Activated CD8-positive, alpha-beta T cell treated with anti-CD3 and anti-CD28 coated beads for 36 hours (primary cell): ENCODE data around the gene ZHX3. TPM values are rescaled to one million over a fixed set of nuclear protein-coding genes. Genes with fewer than 3 reads are reported as not detected.
"Not testable (repeated sequence)": the region's sequence is repeated elsewhere in the genome, so short reads cannot be mapped to it uniquely, and the experiment has no call there.

Source experiments
- ATAC-seq: fragments of 200-7000 bp; cut with Tn5 transposase; one replicate; pipeline ENCODE4 v1.10.0; 2021; ENCODE audit warnings: mild to moderate bottlenecking, moderate library complexity
- CTCF ChIA-PET: fragments of 350-600 bp; sonication (Branson Sonifier 250); formaldehyde crosslinking; loops from one replicate; lab custom pipeline; 2021; ENCODE audit warnings: antibody characterized with exemption; lab: Charles Lee
- POLR2A ChIA-PET: fragments of 350-600 bp; sonication (Branson Sonifier 250); formaldehyde crosslinking; loops from one replicate; lab custom pipeline; 2021; ENCODE audit warnings: antibody characterized with exemption; lab: Charles Lee
- DNase-seq: peaks from one replicate; pipeline ENCODE4 v3.0.0-alpha.2; 2020
- H3K27ac Mint-ChIP-seq: one replicate; pipeline ENCODE4 v1.8.0; 2021; ENCODE audit warnings: mild to moderate bottlenecking, mixed read lengths
- H3K27me3 Mint-ChIP-seq: one replicate; pipeline ENCODE4 v1.8.0; 2021; ENCODE audit warnings: mixed read lengths
- H3K36me3 Mint-ChIP-seq: one replicate; pipeline ENCODE4 v1.8.0; 2021; ENCODE audit warnings: low read depth, mixed read lengths
- H3K4me1 Mint-ChIP-seq: one replicate; pipeline ENCODE4 v1.8.0; 2021; ENCODE audit warnings: low read depth, mixed read lengths
- H3K4me3 Mint-ChIP-seq: one replicate; pipeline ENCODE4 v1.8.0; 2021; ENCODE audit warnings: mild to moderate bottlenecking, moderate library complexity, mixed read lengths
- H3K9me3 Mint-ChIP-seq: one replicate; pipeline ENCODE4 v1.8.0; 2021; ENCODE audit warnings: mixed read lengths
- CTCF ChIP-seq: fragments of 200-600 bp; IDR thresholded peaks from one replicate; pipeline ENCODE4 v1.8.0; 2022; ENCODE audit warnings: antibody characterized with exemption, mild to moderate bottlenecking
- intact Hi-C: fragments of 100-400 bp; cut with micrococcal nuclease; formaldehyde crosslinking; loops from one replicate; pipeline ENCODE4 v1.10.0; 2022
- total RNA-seq, 2 experiments: library from RNA; stranded (reverse); gene quantifications; one replicate each; pipeline ENCODE4 v1.2.3, GENCODE V29; 2021

The ZHX3 gene
- total RNA-seq, 2 experiments from 2014 or later, result 14.1 to 14.2 TPM

DNA sequence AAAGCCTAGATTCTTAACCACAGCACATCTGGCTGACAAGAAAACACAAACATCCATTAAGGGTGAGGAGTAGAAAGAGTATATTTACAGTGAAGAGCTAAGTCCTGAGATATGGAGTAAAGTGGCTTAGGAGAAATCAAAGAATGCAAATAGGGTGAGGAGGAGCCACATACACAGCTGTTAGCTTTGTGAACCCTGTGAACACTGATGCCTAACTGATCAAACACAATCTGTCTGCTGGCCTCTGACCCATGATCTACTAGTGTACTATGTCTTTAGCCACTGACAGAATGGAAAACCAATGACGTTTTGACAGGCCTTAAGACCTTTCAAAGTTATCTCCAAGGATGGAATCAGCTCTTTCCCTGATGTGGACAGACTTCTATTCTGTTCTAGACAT is 75.2 kb downstream of the ZHX3 start:
- no peaks in the 10 kb centered on the region for H3K27me3 Mint-ChIP-seq
- H3K36me3 Mint-ChIP-seq, result no peaks in the 10 kb centered on the region
- TF ChIP-seq CTCF, result no peak
- POLR2A ChIA-PET, result interaction anchor here (0.7 kb wide), 1 partner anchor 8 kb away, joined by 3 read pairs; no protein-coding TSS in a partner anchor
- intact Hi-C loops, result no loop called here
- no peaks in the 10 kb centered on the region for H3K9me3 Mint-ChIP-seq
- no peak overlapping the region for H3K4me3 Mint-ChIP-seq
- H3K4me1 Mint-ChIP-seq, result peaks cover 18% of the 10 kb centered on the region
- no peak for DNase-seq
- CTCF ChIA-PET, result interaction anchor here (0.9 to 2.6 kb wide), 7 partner anchors 10 to 252 kb away, joined by 3 to 13 read pairs (median 5); partner anchors contain the start of gene LPIN3
- peak overlapping the region; percentile 53 for H3K27ac Mint-ChIP-seq
- peak; percentile 17 for ATAC-seq

DNA sequence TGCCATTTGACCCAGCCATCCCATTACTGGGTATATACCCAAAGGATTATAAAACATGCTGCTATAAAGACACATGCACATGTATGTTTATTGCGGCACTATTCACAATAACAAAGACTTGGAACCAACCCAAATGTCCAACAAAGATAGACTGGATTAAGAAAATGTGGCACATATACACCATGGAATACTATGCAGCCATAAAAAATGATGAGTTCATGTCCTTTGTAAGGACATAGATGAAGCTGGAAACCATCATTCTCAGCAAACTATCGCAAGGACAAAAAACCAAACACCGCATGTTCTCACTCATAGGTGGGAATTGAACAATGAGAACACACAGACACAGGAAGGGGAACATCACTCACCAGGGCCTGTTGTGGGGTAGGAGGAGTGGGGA is 80.3 kb downstream of the ZHX3 start:
- H3K9me3 Mint-ChIP-seq, DNase-seq, H3K4me3 Mint-ChIP-seq, H3K27ac Mint-ChIP-seq, POLR2A ChIA-PET, ATAC-seq, H3K27me3 Mint-ChIP-seq, H3K36me3 Mint-ChIP-seq: not testable (repeated sequence)
- intact Hi-C loops, result loop anchor here (10.0 kb wide), 1 partner anchor 98 kb away; no protein-coding TSS in a partner anchor
- H3K4me1 Mint-ChIP-seq, result peaks cover 23% of the 10 kb centered on the region
- CTCF ChIA-PET, result interaction anchor here (1.1 to 1.2 kb wide), 2 partner anchors 11 to 17 kb away, joined by 3 read pairs; no protein-coding TSS in a partner anchor

DNA sequence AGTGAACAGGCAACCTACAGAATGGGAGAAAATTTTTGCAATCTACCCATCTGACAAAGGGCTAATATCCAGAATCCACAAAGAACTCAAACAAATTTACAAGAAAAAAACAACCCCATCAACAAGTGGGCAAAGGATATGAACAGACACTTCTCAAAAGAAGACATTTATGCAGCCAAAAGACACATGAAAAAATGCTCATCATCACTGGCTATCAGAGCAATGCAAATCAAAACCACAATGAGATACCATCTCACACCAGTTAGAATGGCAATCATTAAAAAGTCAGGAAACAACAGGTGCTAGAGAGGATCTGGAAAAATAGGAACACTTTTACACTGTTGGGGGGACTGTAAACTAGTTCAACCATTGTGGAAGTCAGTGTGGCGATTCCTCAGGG is 80.7 kb downstream of the ZHX3 start:
- H3K36me3 Mint-ChIP-seq, H3K27ac Mint-ChIP-seq, DNase-seq, H3K4me3 Mint-ChIP-seq, ATAC-seq, H3K9me3 Mint-ChIP-seq, H3K27me3 Mint-ChIP-seq, CTCF ChIA-PET, POLR2A ChIA-PET: not testable (repeated sequence)
- intact Hi-C loops, result loop anchor here (10.0 kb wide), 1 partner anchor 98 kb away; no protein-coding TSS in a partner anchor
- H3K4me1 Mint-ChIP-seq, result peaks cover 25% of the 10 kb centered on the region

DNA sequence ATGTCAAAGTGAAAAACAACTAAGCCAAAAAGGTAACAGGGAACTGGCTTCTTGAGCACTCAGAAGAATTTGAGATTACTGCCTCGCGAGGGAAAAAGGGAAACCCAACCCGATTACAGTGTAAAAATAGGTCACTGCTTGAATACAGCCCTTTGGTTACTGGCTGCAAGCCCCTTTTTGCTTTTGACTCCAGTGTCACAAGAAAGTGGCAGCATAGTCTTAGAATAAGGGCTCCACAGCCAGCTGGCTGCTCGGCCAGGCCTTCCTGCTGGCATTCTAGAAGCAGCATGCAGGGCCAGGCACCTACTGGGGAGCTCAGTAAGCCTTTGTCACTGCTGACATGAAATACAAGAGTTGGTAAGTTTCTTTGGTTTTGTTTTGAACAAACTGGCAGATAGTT is 83.0 kb downstream of the ZHX3 start:
- Mint-ChIP-seq H3K9me3 (no peaks in the 10 kb centered on the region), H3K27me3 (no peaks in the 10 kb centered on the region), H3K4me1 (peaks cover 32% of the 10 kb centered on the region), H3K36me3 (no peaks in the 10 kb centered on the region), H3K27ac (no peak overlapping the region), H3K4me3 (no peak overlapping the region)
- CTCF ChIA-PET, result interaction anchor here (0.7 to 5.1 kb wide), 4 partner anchors 77 to 105 kb away, joined by 3 to 72 read pairs (median 6); no protein-coding TSS in a partner anchor
- POLR2A ChIA-PET, result interaction anchor here (0.5 to 0.8 kb wide), 2 partner anchors 8 to 39 kb away, joined by 3 read pairs; no protein-coding TSS in a partner anchor
- ATAC-seq (no peak), DNase-seq (no peak)
- no peak for TF ChIP-seq CTCF
- intact Hi-C loops, result loop anchor here (5.0 to 10.0 kb wide), 2 partner anchors 100 to 267 kb away; no protein-coding TSS in a partner anchor

DNA sequence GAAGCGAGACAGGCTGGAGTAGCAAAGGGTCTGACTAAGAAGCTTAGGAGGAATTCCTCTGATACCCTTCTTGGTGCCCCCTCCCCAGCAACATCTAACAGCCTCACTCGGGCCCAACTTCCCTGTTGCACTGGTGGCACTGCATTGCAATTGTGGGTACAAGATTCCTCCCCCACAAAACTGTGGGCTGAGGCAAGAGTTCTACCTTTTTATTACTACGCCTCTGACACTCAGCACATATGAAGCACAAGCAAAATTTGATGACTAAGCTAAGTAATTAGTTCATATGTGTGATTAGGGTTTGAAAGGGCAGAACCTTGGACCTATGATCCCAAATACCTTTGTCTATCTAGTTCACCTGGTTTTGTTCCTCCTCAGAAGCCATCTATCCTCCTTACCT is 83.5 kb downstream of the ZHX3 start:
- H3K9me3 Mint-ChIP-seq, result no peaks in the 10 kb centered on the region
- ChIA-PET CTCF (interaction anchor here (1.8 to 5.1 kb wide), 5 partner anchors 10 to 105 kb away, joined by 5 to 72 read pairs (median 14); no protein-coding TSS in a partner anchor), POLR2A (interaction anchor here (0.5 to 1.6 kb wide), 3 partner anchors 8 to 94 kb away, joined by 3 to 4 read pairs (median 3); no protein-coding TSS in a partner anchor)
- H3K4me3 Mint-ChIP-seq, result no peak overlapping the region
- no peak for TF ChIP-seq CTCF
- no peak for ATAC-seq
- H3K27ac Mint-ChIP-seq, result no peak overlapping the region
- H3K4me1 Mint-ChIP-seq, result peaks cover 36% of the 10 kb centered on the region
- intact Hi-C loops, result loop anchor here (5.0 to 10.0 kb wide), 2 partner anchors 101 to 267 kb away; no protein-coding TSS in a partner anchor
- H3K27me3 Mint-ChIP-seq, result no peaks in the 10 kb centered on the region
- H3K36me3 Mint-ChIP-seq, result no peaks in the 10 kb centered on the region
- DNase-seq, result no peak
